Measurements from ENCODE around the gene TSKS.

The TSKS gene

DNA sequence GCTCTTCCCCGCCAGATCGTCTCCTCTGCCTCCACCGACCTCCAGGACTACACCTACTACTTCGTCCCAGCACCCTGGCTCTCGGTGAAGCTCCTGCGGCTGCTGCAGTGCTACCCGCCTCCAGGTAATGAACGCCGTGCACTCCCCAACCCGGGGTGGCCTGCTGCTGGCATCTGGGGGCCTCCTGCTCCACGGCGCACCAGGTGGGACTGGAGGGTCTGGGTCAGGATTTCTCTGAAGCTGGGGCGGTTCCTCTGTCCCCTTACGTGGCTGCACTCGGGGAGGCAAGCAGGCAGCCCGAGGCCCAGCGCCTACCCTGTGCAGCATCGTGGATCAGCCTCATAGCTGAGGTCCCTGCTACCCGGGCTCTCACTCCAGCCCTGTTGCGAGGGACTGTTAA is 32.5 kb upstream of the TSKS start:
- no peak overlapping the region for H3K4me3 ChIP-seq (ENCODE audit: low read depth, low read length)
- no peak for TF ChIP-seq CTCF (IDR thresholded peaks at IDR 0.05; ENCODE audit: control insufficient read depth, extremely low read depth, insufficient read depth)
- DNase-seq (ENCODE audit: low read depth) = no peak

DNA sequence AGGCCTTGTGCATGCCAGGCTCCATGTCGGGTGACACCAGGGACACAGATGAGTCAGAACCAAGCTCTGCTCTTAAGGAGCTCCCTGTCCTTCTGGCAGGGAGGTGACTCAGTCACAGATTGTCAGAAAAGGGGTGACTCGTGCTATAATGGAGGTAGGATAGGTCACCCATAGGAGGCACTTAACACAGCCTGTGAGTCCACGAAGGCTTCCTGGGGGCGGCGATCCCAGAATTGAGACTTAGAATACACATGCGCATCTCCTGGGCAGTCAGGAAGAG is 30.4 kb upstream of the TSKS start:
- DNase-seq (ENCODE audit: low read depth) = no peak
- H3K4me3 ChIP-seq (ENCODE audit: low read depth, low read length) = no peak overlapping the region
- TF ChIP-seq CTCF (IDR thresholded peaks at IDR 0.05; ENCODE audit: control insufficient read depth, extremely low read depth, insufficient read depth) = no peak

- no peak for DNase-seq (ENCODE audit: low read depth)
- H3K4me3 ChIP-seq (ENCODE audit: low read depth, low read length) = no peak overlapping the region
- no peak for TF ChIP-seq CTCF (IDR thresholded peaks at IDR 0.05; ENCODE audit: control insufficient read depth, extremely low read depth, insufficient read depth)
Measured at GRCh38 chr19:49792829-49793560, 29.9 kb upstream of the TSKS start.

GRCh38 chr19:49791776-49792445 is 28.8 kb upstream of the TSKS start:
- TF ChIP-seq CTCF (IDR thresholded peaks at IDR 0.05; ENCODE audit: control insufficient read depth, extremely low read depth, insufficient read depth) = no peak
- no peak for DNase-seq (ENCODE audit: low read depth)
- H3K4me3 ChIP-seq (ENCODE audit: low read depth, low read length) = no peak overlapping the region

DNA sequence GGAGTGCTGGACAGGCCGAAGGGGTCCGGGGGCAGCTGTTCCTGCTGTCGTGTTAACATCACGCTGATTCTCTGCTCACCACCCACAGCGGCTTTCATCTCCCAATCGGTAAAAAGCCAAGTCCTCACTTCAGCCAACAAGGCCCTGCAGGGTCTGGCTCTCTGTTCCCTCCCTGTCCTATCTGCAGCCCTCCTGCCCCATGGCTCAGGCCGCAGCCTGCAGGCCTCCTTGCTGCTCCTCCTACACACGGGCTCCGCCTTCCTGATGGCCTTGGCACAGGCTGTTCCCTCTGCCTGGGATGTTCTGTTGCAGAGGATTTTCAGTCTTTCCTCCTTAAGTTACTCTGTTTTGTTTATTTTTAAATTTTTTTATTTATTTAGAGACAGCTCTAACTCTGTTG is 27.8 kb upstream of the TSKS start:
- no peak for TF ChIP-seq CTCF (IDR thresholded peaks at IDR 0.05; ENCODE audit: control insufficient read depth, extremely low read depth, insufficient read depth)
- DNase-seq (ENCODE audit: low read depth) = no peak
- no peak overlapping the region for H3K4me3 ChIP-seq (ENCODE audit: low read depth, low read length)

DNA sequence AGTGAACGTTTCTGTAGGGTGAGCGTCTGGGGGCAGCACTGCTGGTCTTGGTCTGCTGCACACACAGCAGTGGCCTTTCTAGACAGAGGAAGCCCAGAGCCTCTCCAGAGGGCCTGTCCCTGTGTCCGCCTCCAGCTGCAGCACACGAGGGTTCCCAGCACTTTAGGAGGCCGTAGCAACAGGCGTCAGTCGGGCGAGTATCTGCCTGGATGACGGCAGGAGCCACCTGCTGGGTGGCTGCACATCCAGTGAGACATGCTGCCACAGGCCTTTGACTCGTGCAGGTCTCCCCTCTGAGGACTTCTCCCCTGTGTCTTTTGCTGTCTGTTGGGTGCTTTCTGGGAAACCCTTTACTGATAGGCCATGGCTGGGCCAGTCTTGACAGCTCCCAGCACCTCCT is 25.8 kb upstream of the TSKS start:
- TF ChIP-seq CTCF (IDR thresholded peaks at IDR 0.05; ENCODE audit: control insufficient read depth, extremely low read depth, insufficient read depth) = no peak

GRCh38 chr19:49787746-49788145 is 24.6 kb upstream of the TSKS start:
- no peak for DNase-seq (ENCODE audit: low read depth)
- TF ChIP-seq CTCF (IDR thresholded peaks at IDR 0.05; ENCODE audit: control insufficient read depth, extremely low read depth, insufficient read depth) = no peak
- no peak overlapping the region for H3K4me3 ChIP-seq (ENCODE audit: low read depth, low read length)

More for the DNA sequence above, 25.8 kb upstream of the TSKS start:
- DNase-seq (ENCODE audit: low read depth) = no peak
- no peak overlapping the region for H3K4me3 ChIP-seq (ENCODE audit: low read depth, low read length)

All from LNCaP clone FGC (cell line).